Measurements from ENCODE around the gene PRXL2B. TPM values are rescaled to one million over a fixed set of nuclear protein-coding genes. Genes with fewer than 3 reads are reported as not detected.

Gene PRXL2B
- total and polyA plus RNA-seq, 9 donors, result 8.9 to 32.4 (median 22.9) TPM

DNA sequence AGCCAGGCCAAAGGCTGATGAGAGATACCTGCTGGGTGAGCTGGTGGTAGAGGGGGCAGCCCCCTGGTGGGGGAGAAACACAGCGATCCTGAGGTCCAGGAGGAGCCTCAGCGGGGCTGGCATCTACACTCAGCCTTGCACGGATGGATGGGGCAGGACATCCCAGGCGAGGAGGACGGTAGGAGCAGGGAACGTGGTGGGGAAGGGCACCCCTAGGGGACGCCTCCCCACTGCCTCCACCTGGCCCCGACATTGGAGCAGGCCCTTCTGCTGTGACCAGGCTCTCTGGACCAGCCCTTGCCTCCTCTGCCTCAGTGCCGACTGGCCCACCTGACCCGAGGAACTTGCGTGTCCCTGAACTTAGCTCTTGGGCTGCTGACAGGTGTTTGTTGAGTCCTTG, 52.6 kb downstream of the PRXL2B start:
- H3K27ac ChIP-seq (ENCODE audit: low read length), result no peak overlapping the region
- H3K4me1 ChIP-seq (ENCODE audit: control insufficient read depth, insufficient read depth, low read length), result peaks cover 33% of the 10 kb centered on the region
- peaks cover 8% of the 10 kb centered on the region for H3K9me3 ChIP-seq (replicated peaks; ENCODE audit: control insufficient read depth, low read depth, low read length)
- no peak for DNase-seq
- H3K27me3 ChIP-seq (ENCODE audit: control insufficient read depth, insufficient read depth, low read length), result no peaks in the 10 kb centered on the region
- WGBS (ENCODE audit: insufficient coverage), result 58% methylated on average over 7 of the region's 11 CpGs
- H3K4me3 ChIP-seq (ENCODE audit: low read length), result no peak overlapping the region
- H3K36me3 ChIP-seq (ENCODE audit: control insufficient read depth, insufficient read depth, low read length), result no peaks in the 10 kb centered on the region

DNA sequence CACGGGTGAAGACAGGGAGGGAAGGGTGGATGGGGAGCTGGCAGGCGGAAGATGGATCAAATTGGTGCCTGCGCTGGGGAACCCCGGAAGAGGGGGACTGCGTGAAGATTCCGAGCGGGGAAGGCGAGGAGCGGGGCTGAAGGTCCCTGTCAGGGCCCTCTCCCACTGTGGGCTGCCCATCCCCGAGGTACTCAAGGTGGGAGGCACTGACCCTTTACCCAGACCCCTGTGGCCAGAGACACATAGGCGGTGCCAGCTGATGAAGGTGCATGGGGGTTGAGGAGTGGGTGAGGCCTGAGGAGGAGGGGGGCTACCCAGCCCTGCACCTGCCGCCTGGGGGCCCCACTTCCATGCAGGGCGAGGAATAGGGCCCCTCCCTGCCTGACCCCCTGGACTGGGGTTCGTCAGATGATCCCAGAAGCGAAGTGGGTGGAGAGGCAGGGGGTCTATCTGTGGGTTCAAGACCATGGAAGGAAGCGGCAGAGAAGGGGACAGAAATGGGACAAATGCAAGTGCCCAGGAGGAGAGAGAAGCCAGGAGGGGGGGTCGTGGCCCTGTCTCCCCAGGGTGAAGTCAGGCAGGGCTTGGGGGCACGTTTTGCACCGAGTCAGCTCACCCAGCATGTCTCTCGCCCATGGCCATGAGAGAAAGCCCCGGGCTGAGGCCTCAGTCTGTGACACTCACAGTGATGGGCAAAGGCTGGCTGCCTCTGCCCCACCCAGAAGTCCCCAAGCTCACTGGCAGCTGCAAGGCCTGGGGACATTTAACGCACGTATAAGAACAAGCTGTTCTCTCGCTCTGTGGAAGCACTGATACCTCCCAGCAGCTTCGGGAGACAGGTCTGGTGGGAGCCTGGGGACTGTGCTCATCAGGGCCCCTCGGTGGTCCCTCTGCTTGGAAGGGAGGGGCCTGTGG, 53.3 kb downstream of the PRXL2B start:
- H3K9me3 ChIP-seq (replicated peaks; ENCODE audit: control insufficient read depth, low read depth, low read length), result peaks cover 8% of the 10 kb centered on the region
- no peak overlapping the region for H3K4me3 ChIP-seq (ENCODE audit: low read length)
- H3K27me3 ChIP-seq (ENCODE audit: control insufficient read depth, insufficient read depth, low read length), result no peaks in the 10 kb centered on the region
- WGBS (ENCODE audit: insufficient coverage), result 64% methylated on average over 24 of the region's 26 CpGs
- peaks cover 32% of the 10 kb centered on the region for H3K4me1 ChIP-seq (ENCODE audit: control insufficient read depth, insufficient read depth, low read length)
- DNase-seq, result peak; percentile 62
- peak overlapping the region; percentile 65 for H3K27ac ChIP-seq (ENCODE audit: low read length)
- H3K36me3 ChIP-seq (ENCODE audit: control insufficient read depth, insufficient read depth, low read length), result no peaks in the 10 kb centered on the region

DNA sequence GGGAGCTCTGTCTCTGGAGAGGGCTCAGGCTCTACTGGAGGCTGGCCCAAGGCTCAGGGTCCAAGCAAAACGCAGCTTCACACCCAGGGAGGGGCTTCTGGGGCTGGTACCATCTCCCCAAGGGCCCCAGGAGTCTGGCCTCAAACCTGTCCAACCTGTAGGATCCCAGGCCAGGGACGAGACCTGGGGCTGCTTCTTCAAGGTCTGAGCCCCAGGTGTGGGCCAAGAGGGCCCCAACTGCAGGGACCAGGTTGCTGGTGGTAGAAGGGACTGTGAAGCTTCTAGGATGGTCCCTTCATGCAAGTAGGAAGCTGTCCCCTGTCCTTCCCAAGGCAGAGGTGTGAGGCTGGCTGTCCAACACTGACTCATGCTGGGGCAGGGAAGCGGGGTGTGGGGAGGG, 54.0 kb downstream of the PRXL2B start:
- Histone ChIP-seq H3K27me3 (ENCODE audit: control insufficient read depth, insufficient read depth, low read length) (no peaks in the 10 kb centered on the region), H3K9me3 (replicated peaks; ENCODE audit: control insufficient read depth, low read depth, low read length) (peaks cover 8% of the 10 kb centered on the region), H3K4me3 (ENCODE audit: low read length) (no peak overlapping the region), H3K4me1 (ENCODE audit: control insufficient read depth, insufficient read depth, low read length) (peaks cover 32% of the 10 kb centered on the region), H3K27ac (ENCODE audit: low read length) (peak overlapping the region; percentile 42), H3K36me3 (ENCODE audit: control insufficient read depth, insufficient read depth, low read length) (no peaks in the 10 kb centered on the region)
- WGBS (ENCODE audit: insufficient coverage), result 80% methylated on average over 1 of the region's 3 CpGs
- DNase-seq, result no peak

Other genes starting within 250 kb of the PRXL2B start
- 8.0 TPM for gene MORN1, start 195.2 kb upstream of the PRXL2B start, total RNA-seq
- gene MORN1, start 195.2 kb upstream of the PRXL2B start, polyA plus RNA-seq (ENCODE audit: insufficient read depth in 1 of 8, insufficient read length in 8 of 8, low replicate concordance in 1 of 8), result 1 to 10 TPM; 4.3 to 9.3 (median 7.1) TPM
- 57.5 TPM for gene RER1, start 194.9 kb upstream of the PRXL2B start, total RNA-seq
- 10 to 100 TPM; 66.7 to 86.6 (median 72.1) TPM for gene RER1, start 194.9 kb upstream of the PRXL2B start, polyA plus RNA-seq (ENCODE audit: insufficient read depth in 1 of 8, insufficient read length in 8 of 8, low replicate concordance in 1 of 8)
- 18.3 TPM for gene PEX10, start 174.2 kb upstream of the PRXL2B start, total RNA-seq
- gene PEX10, start 174.2 kb upstream of the PRXL2B start, polyA plus RNA-seq (ENCODE audit: insufficient read depth in 1 of 8, insufficient read length in 8 of 8, low replicate concordance in 1 of 8), result 10 to 100 TPM; 16.3 to 20.6 (median 19.1) TPM
- gene PLCH2, start 110.5 kb upstream of the PRXL2B start, total RNA-seq, result 0.35 TPM
- gene PLCH2, start 110.5 kb upstream of the PRXL2B start, polyA plus RNA-seq (ENCODE audit: insufficient read depth in 1 of 8, insufficient read length in 8 of 8, low replicate concordance in 1 of 8), result 1 to 10 TPM in 3 of 8 donors, under 1 TPM in 5; 0.41 to 3.4 (median 0.86) TPM
- gene PANK4, start 60.2 kb upstream of the PRXL2B start, total RNA-seq, result 19.7 TPM
- gene PANK4, start 60.2 kb upstream of the PRXL2B start, polyA plus RNA-seq (ENCODE audit: insufficient read depth in 1 of 8, insufficient read length in 8 of 8, low replicate concordance in 1 of 8), result 10 to 100 TPM; 20.3 to 30.2 (median 23.7) TPM
- 0.80 TPM for gene HES5, start 56.5 kb upstream of the PRXL2B start, total RNA-seq
- 1 to 10 TPM in 1 of 8 donors, under 1 TPM in 6, not detected in 1; 0.29 to 1.1 (median 0.34) TPM for gene HES5, start 56.5 kb upstream of the PRXL2B start, polyA plus RNA-seq (ENCODE audit: insufficient read depth in 1 of 8, insufficient read length in 8 of 8, low replicate concordance in 1 of 8)
- gene TNFRSF14, start 30.4 kb upstream of the PRXL2B start, total RNA-seq, result 11.2 TPM
- gene TNFRSF14, start 30.4 kb upstream of the PRXL2B start, polyA plus RNA-seq (ENCODE audit: insufficient read depth in 1 of 8, insufficient read length in 8 of 8, low replicate concordance in 1 of 8), result 10 to 100 TPM; 11.0 to 33.8 (median 15.3) TPM
- gene MMEL1, start 46.2 kb downstream of the PRXL2B start, total RNA-seq, result 0.31 TPM
- gene MMEL1, start 46.2 kb downstream of the PRXL2B start, polyA plus RNA-seq (ENCODE audit: insufficient read depth in 1 of 8, insufficient read length in 8 of 8, low replicate concordance in 1 of 8), result 1 to 10 TPM in 3 of 8 donors, under 1 TPM in 5; 0.29 to 1.2 (median 0.66) TPM
- gene TTC34, start 214.9 kb downstream of the PRXL2B start, total RNA-seq, result 0.22 TPM
- gene TTC34, start 214.9 kb downstream of the PRXL2B start, polyA plus RNA-seq (ENCODE audit: insufficient read depth in 1 of 8, insufficient read length in 8 of 8, low replicate concordance in 1 of 8), result under 1 TPM; 0.07 to 0.50 (median 0.21) TPM

Data from muscle of leg (tissue), 11 donors.